ENCODE results near the gene TMEM238.

GRCh38 chr19:55408533-55408872 is 24.4 kb upstream of the TMEM238 start:
- TF ChIP-seq CTCF (IDR thresholded peaks at IDR 0.05; ENCODE audit: insufficient read depth, low read length, poor library complexity, severe bottlenecking) (no peak), EZH2phosphoT487 (conservative IDR thresholded peaks at IDR 0.05; ENCODE audit: low read length) (no peak)

Data from SU-DHL-6 (cell line).